Amniotic stem cell (primary cell): Measurements from ENCODE around the gene MPDZ.

ENCODE experiments used
- DNase-seq: peaks from one replicate; lab custom pipeline; 2025; lab: John Stamatoyannopoulos, UW

MPDZ gene

DNA sequence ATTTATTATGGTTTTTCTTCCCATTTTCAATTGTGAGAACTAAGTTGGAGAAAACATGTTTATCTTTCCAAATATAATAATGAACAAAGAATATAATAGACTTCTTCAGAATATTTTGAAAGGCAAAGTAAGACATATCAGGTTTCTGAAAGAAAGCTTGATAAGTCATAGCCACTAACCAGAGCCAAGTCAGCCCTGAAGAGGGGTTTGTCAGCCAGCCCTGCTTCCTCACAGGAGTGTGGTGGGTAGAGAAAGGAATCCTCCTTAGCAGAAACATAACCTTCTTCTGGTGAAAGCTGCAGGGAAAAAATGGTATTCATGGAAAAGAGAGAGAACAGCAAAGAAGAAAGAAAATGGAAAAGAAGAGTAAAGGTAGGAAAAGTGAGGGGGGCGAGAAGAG, 93.4 kb downstream of the MPDZ start:
- DNase-seq = no peak

DNA sequence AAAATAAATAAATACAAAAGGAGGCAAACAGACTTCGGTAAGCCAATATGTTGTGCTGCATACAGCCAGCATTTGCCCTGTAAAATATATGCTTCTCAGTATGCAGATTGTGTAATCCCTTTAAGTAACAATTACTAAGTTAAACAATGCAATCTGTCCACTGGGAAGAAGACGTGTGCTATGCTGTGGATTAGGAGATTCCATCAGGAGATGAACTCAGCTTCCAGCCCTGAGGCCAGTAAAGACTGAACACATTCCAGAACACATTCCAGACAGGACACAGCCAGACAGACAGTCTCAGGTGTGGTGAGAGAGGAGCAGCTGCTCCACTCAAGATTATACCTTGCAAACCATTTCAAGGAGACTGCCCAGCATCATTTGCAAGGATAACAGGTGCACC, 97.8 kb downstream of the MPDZ start:
- no peak for DNase-seq

GRCh38 chr9:13179257-13179656, 100.2 kb downstream of the MPDZ start:
- no peak for DNase-seq

DNA sequence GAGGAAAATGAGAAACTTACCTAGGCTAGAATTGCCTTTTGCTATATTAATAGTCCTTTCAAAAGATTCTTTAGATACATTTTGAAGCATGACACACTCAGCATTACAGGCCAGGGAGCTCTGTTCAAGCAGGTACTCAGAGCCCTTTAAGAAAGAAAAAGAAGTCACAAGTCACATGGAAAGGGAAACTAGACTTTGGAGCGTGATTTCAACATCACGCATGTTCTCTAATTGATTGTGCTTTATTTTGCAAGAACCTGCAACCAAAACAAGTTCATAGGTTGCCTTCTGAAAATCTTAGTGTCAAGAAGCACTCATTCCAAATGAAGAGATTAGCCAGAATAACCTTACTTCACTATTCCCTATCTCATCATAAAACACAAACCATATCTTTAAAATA, 103.8 kb downstream of the MPDZ start:
- no peak for DNase-seq

GRCh38 chr9:13174906-13175639, 104.4 kb downstream of the MPDZ start:
- DNase-seq = no peak

DNA sequence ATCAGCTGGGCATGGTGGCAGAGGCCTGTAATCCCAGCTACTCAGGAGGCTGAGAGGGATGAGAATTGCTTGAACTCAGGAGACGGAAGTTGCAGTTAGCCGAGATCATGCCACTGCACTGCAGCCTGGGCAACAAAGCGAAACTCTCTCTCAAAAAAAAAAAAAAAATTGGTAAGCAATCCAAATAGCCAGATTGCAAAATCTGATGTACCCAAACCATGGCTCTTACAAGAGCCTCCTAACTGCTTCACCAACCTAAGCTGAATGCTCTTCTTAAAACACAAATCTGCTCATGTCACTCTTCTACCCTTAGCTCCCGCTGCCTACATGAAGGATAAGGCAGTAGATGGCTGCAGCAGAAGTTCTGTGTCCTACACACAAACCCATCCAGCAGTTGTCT, 105.9 kb downstream of the MPDZ start:
- DNase-seq = no peak

DNA sequence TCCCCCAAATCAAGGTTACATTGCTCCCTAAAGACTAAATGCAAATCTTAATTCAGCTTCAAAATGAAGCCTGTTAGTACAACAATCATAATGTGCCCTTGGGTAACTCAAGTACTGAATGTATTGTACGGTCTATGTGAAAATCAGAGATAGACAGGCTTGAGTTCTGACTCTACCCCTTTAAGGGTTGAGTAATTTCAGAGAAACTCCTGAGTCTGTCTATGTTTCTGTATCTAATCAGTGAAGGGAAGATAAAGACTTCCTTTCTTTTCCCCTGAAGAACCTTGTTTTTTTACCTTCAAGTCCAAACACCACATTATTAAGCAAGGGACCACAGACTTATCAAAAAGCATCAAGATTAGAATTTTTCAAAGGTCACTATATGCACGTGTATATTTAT, 108.2 kb downstream of the MPDZ start:
- no peak for DNase-seq

DNA sequence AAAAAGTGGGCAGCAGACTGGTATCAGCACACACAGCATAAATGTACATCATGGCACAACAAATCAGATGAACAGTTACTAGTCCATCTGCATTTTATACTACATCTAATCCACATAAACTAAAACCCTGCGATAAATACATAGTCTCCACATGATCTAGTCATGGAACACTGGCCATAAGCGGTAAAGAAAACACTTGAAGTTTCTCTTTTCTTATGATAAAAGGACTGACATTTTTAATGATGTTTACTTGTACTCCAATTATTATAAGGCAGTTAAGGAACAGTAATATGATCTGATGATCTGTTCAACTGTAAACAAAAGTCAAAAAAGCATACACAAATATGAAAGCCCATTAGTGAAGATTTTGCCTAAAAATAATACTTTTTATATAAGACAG, 112.5 kb downstream of the MPDZ start:
- DNase-seq = no peak

DNA sequence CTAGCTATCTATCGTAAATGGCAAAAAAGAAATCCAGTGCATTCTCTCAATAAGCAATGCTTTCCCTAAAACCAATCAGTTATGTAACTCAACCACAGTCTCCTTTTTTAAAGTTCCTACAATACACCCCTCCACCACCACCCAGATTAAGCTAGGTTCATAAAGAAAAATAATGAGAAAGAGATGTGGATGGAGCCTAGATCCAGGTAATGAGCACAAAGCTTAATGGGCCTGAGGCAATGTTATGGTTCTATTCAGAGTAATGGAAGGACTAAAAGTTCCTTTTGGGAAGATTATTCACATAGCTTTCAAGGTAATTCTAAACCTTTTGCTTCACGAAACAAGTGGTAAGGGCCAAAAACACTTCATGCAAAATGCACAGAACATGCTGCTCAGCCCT, 113.5 kb downstream of the MPDZ start:
- DNase-seq = no peak

DNA sequence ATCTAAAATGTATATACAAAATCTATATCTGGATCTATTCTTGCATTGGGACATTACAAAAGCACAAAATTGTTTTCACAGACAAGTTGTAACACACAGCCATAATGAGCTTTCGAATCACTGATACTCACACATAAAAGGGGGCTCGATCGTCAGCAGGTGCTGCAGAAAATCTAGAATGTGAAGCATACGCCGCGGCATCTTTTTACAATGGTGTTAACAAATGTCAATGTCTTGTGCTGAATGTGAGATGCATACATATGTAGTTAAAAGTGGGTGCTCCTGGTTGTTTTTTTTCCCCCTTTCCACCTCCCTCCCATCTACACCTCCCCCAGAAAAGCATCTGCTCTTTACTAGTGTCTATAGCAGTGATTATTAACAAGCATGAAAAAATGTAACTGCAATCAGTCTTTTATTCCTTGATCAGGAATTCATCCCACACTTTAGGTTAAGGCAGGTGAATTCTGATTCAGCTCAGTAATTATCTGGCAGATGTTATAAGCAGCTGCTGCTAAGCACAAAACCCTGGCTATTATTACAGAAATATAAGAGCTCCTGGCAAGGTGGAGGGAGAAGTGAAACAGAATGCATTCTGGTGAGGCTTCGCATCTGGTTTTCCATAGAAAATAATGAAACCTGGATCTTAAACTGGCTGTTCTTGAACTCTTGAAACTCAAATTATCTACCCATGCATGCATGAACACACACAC, 114.1 kb downstream of the MPDZ start:
- DNase-seq = no peak

GRCh38 chr9:13163946-13164345, 115.5 kb downstream of the MPDZ start:
- no peak for DNase-seq

DNA sequence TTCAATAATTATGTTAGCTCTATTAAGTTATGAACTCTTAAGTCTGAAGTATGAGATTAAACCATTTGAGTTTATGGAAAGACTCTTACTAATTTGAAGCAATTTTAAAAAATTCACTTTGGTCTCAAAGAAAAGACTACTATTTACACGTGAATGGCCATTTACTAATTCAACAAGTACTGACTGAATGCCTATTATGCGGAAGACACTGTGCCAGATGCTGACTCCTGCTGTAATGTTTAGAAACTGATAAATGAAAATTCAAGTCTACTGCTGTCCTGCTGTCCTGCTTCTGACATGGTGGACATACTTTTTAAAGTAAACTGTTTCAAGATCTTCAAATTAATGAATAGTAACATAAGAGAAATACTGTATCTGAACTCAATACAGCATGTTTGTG, 116.2 kb downstream of the MPDZ start:
- DNase-seq = no peak

DNA sequence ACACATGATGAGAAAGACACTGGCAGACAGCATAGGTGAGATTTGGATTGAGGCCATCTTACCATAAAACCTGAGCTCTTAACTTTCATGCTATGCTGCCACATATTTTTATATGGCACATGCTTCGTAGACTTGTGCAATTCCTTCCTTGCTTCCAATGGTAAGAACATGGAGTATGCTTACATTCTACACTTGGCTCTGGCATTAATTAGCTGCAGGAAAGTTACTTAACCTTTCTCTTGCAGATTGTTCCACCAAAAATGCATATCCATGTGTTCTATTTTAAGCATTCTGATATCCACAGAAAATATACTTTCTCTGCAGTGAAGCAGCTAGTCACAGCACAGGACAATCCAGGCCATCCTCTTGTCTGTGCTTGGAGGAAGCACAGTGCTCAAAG, 119.4 kb downstream of the MPDZ start:
- no peak for DNase-seq

DNA sequence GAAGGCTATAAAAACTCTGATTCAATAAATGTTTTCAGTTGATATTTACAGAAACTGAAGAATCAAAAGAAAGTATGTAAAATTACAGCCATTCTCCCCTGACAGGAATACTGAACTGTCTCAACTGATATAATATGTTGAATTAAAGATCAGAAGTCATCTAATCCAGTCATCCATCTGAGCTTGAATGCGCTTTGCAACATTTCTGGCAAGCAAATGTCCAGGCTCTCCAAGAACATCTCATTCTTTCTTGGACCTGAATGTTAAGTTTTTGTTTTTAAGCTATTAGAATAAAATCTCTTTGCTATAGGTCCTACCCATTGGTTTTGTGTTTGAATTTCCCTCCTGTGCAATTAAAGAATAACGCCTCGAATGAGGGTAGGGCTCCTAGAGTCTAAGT, 120.5 kb downstream of the MPDZ start:
- DNase-seq = no peak

DNA sequence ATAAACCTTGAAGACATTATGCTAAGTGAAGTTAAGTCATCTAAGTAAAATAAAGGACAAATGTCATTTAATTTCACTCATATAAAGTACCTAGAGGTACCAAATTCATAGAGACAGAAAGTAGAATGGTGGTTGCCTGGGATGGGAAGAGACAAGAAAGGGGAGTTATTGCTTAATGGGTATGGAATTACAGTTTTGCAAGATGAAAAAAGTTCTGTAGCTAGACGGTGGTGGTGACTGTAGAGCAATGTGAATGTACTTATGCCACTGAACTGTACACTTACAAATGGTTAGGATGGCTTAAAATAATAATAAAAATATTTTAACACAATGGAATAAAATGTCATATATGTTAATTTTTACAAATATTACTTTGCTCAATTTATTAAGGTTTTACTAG, 128.0 kb downstream of the MPDZ start:
- DNase-seq = no peak

GRCh38 chr9:13149454-13149853, 130.0 kb downstream of the MPDZ start:
- no peak for DNase-seq

DNA sequence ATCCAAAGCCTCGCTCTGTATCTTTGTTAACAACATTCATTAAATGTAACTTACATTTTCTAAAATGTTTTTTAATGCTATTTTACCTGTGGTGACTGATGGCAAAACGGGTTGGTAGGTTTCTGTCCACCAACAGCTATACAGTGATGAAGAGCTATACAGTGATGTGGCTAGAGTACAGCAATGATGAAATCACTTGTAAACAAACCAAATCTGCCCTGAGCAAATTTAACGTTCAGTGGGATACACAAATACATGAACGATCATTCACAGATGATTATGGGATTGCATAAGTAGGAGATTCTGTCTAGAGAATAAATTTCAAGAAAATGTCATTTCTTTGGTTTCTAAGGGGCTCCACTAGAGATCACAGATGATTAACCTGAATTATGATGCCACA, 132.7 kb downstream of the MPDZ start:
- no peak for DNase-seq

DNA sequence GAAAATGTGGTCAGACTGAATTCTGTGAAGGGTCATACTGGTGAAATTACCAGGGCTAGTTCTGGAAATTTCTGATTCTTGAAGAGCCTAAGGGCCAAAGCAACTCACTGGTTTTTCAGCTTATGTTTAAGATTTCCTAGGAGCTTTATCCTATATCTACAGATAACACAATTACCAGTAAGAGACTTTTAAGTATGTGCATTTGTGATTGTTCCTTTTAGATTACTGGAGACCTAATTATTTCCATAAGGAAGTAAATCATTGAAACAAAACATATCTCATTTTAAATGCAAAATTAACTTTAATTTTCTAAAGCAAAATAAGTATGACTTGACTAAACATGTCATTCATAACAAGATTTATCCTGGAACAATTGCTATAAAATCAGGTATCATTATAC, 134.2 kb downstream of the MPDZ start:
- DNase-seq = no peak

DNA sequence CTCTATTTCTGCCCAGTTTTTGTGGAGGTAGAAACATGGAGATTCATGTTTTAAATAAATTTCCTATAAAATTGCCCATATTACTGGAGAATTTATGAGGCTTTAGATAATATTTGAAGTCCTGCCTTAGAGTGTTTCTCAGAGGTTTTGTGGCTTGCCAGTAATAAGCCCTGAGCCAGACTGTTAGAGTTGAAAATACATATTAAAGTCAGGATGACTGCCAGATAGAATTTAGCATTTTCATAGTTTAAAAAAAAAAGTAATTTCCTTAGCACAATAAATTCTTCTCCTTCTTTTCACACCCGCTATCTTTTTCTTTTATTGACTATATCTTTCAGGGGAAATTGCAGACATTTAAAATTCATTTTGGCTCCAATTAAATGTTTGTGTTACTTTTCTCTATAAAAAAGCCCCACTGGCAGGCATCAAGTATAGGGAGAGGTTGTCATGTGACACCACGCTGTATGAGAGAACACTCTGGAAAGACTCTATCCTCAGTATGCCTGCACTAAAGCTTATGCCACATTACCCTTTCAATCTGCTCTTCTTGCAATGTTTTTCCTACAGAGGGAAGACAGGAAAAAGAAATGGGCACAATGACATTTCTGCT, 135.2 kb downstream of the MPDZ start:
- DNase-seq = no peak

GRCh38 chr9:13143281-13143680, 136.2 kb downstream of the MPDZ start:
- DNase-seq = no peak

- DNase-seq = no peak
Measured at GRCh38 chr9:13142776-13143175, 136.7 kb downstream of the MPDZ start.

DNA sequence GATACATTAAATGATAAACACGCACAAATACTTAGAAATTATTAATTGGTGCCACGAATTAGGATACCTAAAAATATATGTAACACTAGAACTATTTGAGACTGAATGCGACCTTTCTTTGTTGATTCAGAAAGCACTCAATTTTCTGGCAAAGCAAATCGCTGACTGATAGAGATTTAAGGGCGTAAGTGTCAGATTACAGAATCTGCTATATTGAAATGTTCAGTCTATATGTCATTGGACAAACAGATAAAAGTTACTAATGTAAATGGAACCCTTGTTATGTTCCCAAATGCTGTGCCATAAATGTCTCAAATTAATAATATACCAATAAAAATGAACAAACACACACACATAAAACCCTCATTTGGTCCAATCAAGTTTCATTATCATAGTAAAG, 137.9 kb downstream of the MPDZ start:
- no peak for DNase-seq

DNA sequence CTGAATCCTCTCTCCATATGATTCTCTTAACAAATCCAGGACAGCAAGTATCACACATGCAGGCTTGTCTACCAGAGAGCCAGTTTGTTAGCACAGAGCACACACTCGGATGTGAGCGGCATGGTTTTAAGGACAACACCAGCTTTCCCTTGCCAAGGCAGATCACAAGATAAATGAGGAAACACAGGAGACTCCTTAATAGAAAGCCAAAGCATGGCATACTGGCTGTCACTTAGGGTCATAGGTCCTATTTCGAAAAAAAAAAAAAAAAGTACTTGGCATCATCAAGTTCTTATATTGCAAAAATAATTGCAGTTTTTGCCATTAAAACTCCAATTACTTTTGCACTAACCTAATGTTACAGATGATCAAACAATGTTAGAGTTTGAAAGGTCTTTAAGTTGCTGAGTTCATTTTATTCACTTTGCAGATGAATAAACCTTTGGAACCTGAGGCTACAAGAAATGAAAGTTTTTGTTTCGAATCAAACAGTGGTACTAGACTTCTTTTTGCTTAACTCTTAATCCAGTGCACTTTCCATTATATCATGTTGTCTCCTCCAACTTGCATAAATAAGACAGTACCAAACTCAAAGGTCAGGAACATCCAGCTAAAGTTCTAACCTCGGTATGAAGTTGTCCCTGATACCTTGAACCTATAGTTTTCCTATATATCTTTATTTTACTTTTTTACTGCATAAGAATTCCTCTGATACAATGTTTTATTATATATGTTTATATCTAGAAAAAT, 138.5 kb downstream of the MPDZ start:
- no peak for DNase-seq
